Measurements from ENCODE around the gene GALNT12. TPM values are rescaled to one million over a fixed set of nuclear protein-coding genes. Genes with fewer than 3 reads are reported as not detected.

The GALNT12 gene
- total RNA-seq = 10.1 and 11.8 TPM in 2 replicates

- peaks cover 30% of the 10 kb centered on the region for H3K27me3 ChIP-seq (ENCODE audit: insufficient read depth, low read length)
- H4K20me1 ChIP-seq (ENCODE audit: insufficient read depth, low read length) = no peaks in the 10 kb centered on the region
- peak within 1 kb of the TSS; percentile 71 for H3K4me3 ChIP-seq (ENCODE audit: insufficient read depth, low read length)
- no peaks in the 10 kb centered on the region for H3K36me3 ChIP-seq (ENCODE audit: insufficient read depth, low read length)
- no peaks in the 10 kb centered on the region for H3K79me2 ChIP-seq (ENCODE audit: insufficient read depth, low read length)
- H3K9me3 ChIP-seq (ENCODE audit: low read depth, low read length) = no peaks in the 10 kb centered on the region
- peak within 1 kb of the TSS; percentile 83 for H3K4me2 ChIP-seq (ENCODE audit: insufficient read depth, low read length)
- peaks cover 19% of the 10 kb centered on the region for H3K4me1 ChIP-seq (ENCODE audit: insufficient read depth, low read length)
- peak within 1 kb of the TSS; percentile 72 for H2AFZ ChIP-seq (ENCODE audit: low read length)
- DNase-seq (ENCODE audit: insufficient read length, low spot score, missing footprints) = no peak
- H3K27ac ChIP-seq (ENCODE audit: low read depth, low read length) = no peak within 1 kb of the TSS
- TF ChIP-seq CTCF (IDR thresholded peaks at IDR 0.05; ENCODE audit: extremely low read depth, low read depth, low read length) = no peak
Observed at GRCh38 chr9:98807070-98807813, at the start of gene GALNT12. TSS of gene GALNT12 (plus strand) at chr9:98807670. CDS start at chr9:98807699, 29 bp downstream.

- no peaks in the 10 kb centered on the region for H3K27me3 ChIP-seq (ENCODE audit: insufficient read depth, low read length)
- H3K79me2 ChIP-seq (ENCODE audit: insufficient read depth, low read length) = no peaks in the 10 kb centered on the region
- H3K9me3 ChIP-seq (ENCODE audit: low read depth, low read length) = no peaks in the 10 kb centered on the region
- no peak for DNase-seq (ENCODE audit: insufficient read length, low spot score, missing footprints)
- peaks cover 8% of the 10 kb centered on the region for H3K36me3 ChIP-seq (ENCODE audit: insufficient read depth, low read length)
- H3K4me3 ChIP-seq (ENCODE audit: insufficient read depth, low read length) = no peak overlapping the region
- no peak overlapping the region for H2AFZ ChIP-seq (ENCODE audit: low read length)
- no peak overlapping the region for H3K27ac ChIP-seq (ENCODE audit: low read depth, low read length)
- no peak overlapping the region for H3K4me2 ChIP-seq (ENCODE audit: insufficient read depth, low read length)
- no peak for TF ChIP-seq CTCF (IDR thresholded peaks at IDR 0.05; ENCODE audit: extremely low read depth, low read depth, low read length)
- no peaks in the 10 kb centered on the region for H3K4me1 ChIP-seq (ENCODE audit: insufficient read depth, low read length)
- no peaks in the 10 kb centered on the region for H4K20me1 ChIP-seq (ENCODE audit: insufficient read depth, low read length)
Observed at GRCh38 chr9:98760231-98760630, 47.2 kb upstream of the GALNT12 start.

- Histone ChIP-seq H2AFZ (ENCODE audit: low read length) (no peak overlapping the region), H3K36me3 (ENCODE audit: insufficient read depth, low read length) (peaks cover 10% of the 10 kb centered on the region), H3K27ac (ENCODE audit: low read depth, low read length) (no peak overlapping the region), H3K4me2 (ENCODE audit: insufficient read depth, low read length) (no peak overlapping the region), H3K4me1 (ENCODE audit: insufficient read depth, low read length) (no peaks in the 10 kb centered on the region), H3K27me3 (ENCODE audit: insufficient read depth, low read length) (no peaks in the 10 kb centered on the region), H3K79me2 (ENCODE audit: insufficient read depth, low read length) (no peaks in the 10 kb centered on the region), H3K4me3 (ENCODE audit: insufficient read depth, low read length) (no peak overlapping the region), H3K9me3 (ENCODE audit: low read depth, low read length) (no peaks in the 10 kb centered on the region), H4K20me1 (ENCODE audit: insufficient read depth, low read length) (no peaks in the 10 kb centered on the region)
- no peak for DNase-seq (ENCODE audit: insufficient read length, low spot score, missing footprints)
- no peak for TF ChIP-seq CTCF (IDR thresholded peaks at IDR 0.05; ENCODE audit: extremely low read depth, low read depth, low read length)
Observed at GRCh38 chr9:98763986-98764745, 43.3 kb upstream of the GALNT12 start.

- Histone ChIP-seq H3K27ac (ENCODE audit: low read depth, low read length) (no peak overlapping the region), H3K9me3 (ENCODE audit: low read depth, low read length) (no peaks in the 10 kb centered on the region), H2AFZ (ENCODE audit: low read length) (no peak overlapping the region), H3K79me2 (ENCODE audit: insufficient read depth, low read length) (no peaks in the 10 kb centered on the region), H3K27me3 (ENCODE audit: insufficient read depth, low read length) (no peaks in the 10 kb centered on the region), H3K4me2 (ENCODE audit: insufficient read depth, low read length) (no peak overlapping the region), H3K4me1 (ENCODE audit: insufficient read depth, low read length) (no peaks in the 10 kb centered on the region), H3K36me3 (ENCODE audit: insufficient read depth, low read length) (peaks cover 10% of the 10 kb centered on the region), H4K20me1 (ENCODE audit: insufficient read depth, low read length) (no peaks in the 10 kb centered on the region), H3K4me3 (ENCODE audit: insufficient read depth, low read length) (no peak overlapping the region)
- TF ChIP-seq CTCF (IDR thresholded peaks at IDR 0.05; ENCODE audit: extremely low read depth, low read depth, low read length) = no peak
- DNase-seq (ENCODE audit: insufficient read length, low spot score, missing footprints) = no peak
Observed at GRCh38 chr9:98765256-98765655, 42.2 kb upstream of the GALNT12 start.

All from osteoblast (primary cell).